ENCODE measurements around the gene LGALS12.

DNA sequence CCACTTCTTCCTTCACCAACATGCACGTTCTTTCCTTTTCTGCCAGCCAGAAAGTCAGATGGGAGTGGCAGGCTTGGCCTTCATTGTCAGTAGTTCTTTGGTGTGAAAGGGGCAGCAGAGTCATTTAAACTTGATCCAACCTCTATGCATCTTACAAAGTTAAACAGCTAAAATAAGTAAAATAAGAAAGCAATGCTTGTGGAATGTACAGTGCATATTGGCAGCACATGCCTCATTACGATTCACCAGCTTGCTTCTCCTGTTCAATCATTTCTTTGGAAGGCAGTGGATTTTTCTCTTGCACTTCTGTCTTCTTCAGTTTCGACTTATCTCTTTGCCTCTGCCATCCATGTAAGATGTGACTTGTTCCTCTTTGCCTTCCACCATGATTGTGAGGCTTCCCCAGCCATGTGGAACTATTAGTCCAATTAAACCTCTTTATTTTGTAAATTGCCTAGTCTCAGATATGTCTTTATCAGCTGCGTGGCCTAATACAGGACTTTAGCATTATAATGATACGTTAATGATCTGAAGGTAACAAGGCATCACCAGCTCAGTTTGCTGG is 14.8 kb downstream of the LGALS12 start:
- TF ChIP-seq RBM39 (IDR thresholded peaks at IDR 0.05; ENCODE audit: low read depth, low read length, poor library complexity, severe bottlenecking), result no peak
- no peak for TF ChIP-seq NR2C2 (CRISPR knock-in tag; IDR thresholded peaks at IDR 0.05; ENCODE audit: borderline replicate concordance)
